H9 (cell line): ENCODE data around the gene ALKBH2. TPM values are rescaled to one million over a fixed set of nuclear protein-coding genes. Genes with fewer than 3 reads are reported as not detected.

Experiments
- DNase-seq: peaks from one replicate; pipeline ENCODE4 v3.0.0-alpha.2; 2017
- H2AFZ ChIP-seq: one replicate; pipeline ENCODE4 v1.6.1; 2013; ENCODE audit warnings: mild to moderate bottlenecking, low read length, control low read depth, moderate library complexity
- H2AK5ac ChIP-seq: 2 replicates; pipeline ENCODE4 v1.6.1; 2013; ENCODE audit warnings: low read length, control low read depth, mixed read lengths; ENCODE audit not compliant: insufficient read length
- H2BK120ac ChIP-seq: one replicate; pipeline ENCODE4 v1.6.1; 2013; ENCODE audit warnings: low read depth, mild to moderate bottlenecking, low read length, control low read depth, inconsistent platforms; ENCODE audit not compliant: poor library complexity, severe bottlenecking
- H2BK12ac ChIP-seq: 2 replicates; pipeline ENCODE4 v1.6.1; 2013; ENCODE audit warnings: low read length, control low read depth, mixed read lengths, low read depth; ENCODE audit not compliant: insufficient read length
- H2BK15ac ChIP-seq: 2 replicates; pipeline ENCODE4 v1.6.1; 2013; ENCODE audit warnings: low read depth, low read length, control low read depth
- H2BK20ac ChIP-seq: one replicate; pipeline ENCODE4 v1.6.1; 2013; ENCODE audit warnings: low read depth, mild to moderate bottlenecking, low read length, control low read depth, inconsistent platforms; ENCODE audit not compliant: poor library complexity, severe bottlenecking
- H2BK5ac ChIP-seq: 2 replicates; pipeline ENCODE4 v1.6.1; 2013; ENCODE audit warnings: low read length, control low read depth, mixed read lengths; ENCODE audit not compliant: insufficient read length
- H3K14ac ChIP-seq: 2 replicates; pipeline ENCODE4 v1.6.1; 2013; ENCODE audit warnings: low read length, control low read depth; ENCODE audit not compliant: insufficient read depth
- H3K18ac ChIP-seq: 2 replicates; pipeline ENCODE4 v1.6.1; 2013; ENCODE audit warnings: low read depth, mild to moderate bottlenecking, mixed read lengths, low read length, control low read depth; ENCODE audit not compliant: insufficient read length
- H3K23ac ChIP-seq: 2 replicates; pipeline ENCODE4 v1.6.1; 2013; ENCODE audit warnings: low read length, control low read depth, mixed read lengths, low read depth; ENCODE audit not compliant: insufficient read length
- H3K23me2 ChIP-seq: 2 replicates; pipeline ENCODE4 v1.6.1; 2013; ENCODE audit warnings: low read depth, mild to moderate bottlenecking, mixed read lengths, low read length, control low read depth; ENCODE audit not compliant: insufficient read length, poor library complexity, severe bottlenecking
- H3K27ac ChIP-seq: 2 replicates; pipeline ENCODE4 v1.5.1; 2013; ENCODE audit warnings: low read length, control low read depth, mixed read lengths, low read depth; ENCODE audit not compliant: insufficient read length
- H3K27me3 ChIP-seq: 2 replicates; pipeline ENCODE4 v1.6.1; 2013; ENCODE audit warnings: low read length, control low read depth, inconsistent platforms; ENCODE audit not compliant: insufficient read depth
- H3K4ac ChIP-seq: 2 replicates; pipeline ENCODE4 v1.6.1; 2013; ENCODE audit warnings: low read depth, mild to moderate bottlenecking, control low read depth, inconsistent platforms, low read length, moderate library complexity
- H3K4me1 ChIP-seq: 2 replicates; pipeline ENCODE4 v1.6.1; 2013; ENCODE audit warnings: low read length, control low read depth, inconsistent platforms; ENCODE audit not compliant: insufficient read depth
- H3K4me2 ChIP-seq: 2 replicates; pipeline ENCODE4 v1.6.1; 2013; ENCODE audit warnings: low read length, control low read depth, mixed read lengths; ENCODE audit not compliant: insufficient read length, insufficient read depth
- H3K56ac ChIP-seq: 2 replicates; pipeline ENCODE4 v1.6.1; 2013; ENCODE audit warnings: low read depth, mild to moderate bottlenecking, mixed read lengths, low read length, control low read depth; ENCODE audit not compliant: insufficient read length
- H3K79me1 ChIP-seq: 2 replicates; pipeline ENCODE4 v1.6.1; 2013; ENCODE audit warnings: low read depth, mild to moderate bottlenecking, moderate library complexity, low read length, control low read depth, inconsistent platforms; ENCODE audit not compliant: insufficient read depth, poor library complexity, severe bottlenecking
- H3K79me2 ChIP-seq: 2 replicates; pipeline ENCODE4 v1.6.1; 2013; ENCODE audit warnings: low read length, control low read depth, inconsistent platforms; ENCODE audit not compliant: insufficient read depth
- H3K9ac ChIP-seq: 2 replicates; pipeline ENCODE4 v1.6.1; 2013; ENCODE audit warnings: low read length, control low read depth, mixed read lengths; ENCODE audit not compliant: insufficient read length; ENCODE audit errors: extremely low read depth
- H3K9me3 ChIP-seq: one replicate; pipeline ENCODE4 v1.6.1; 2013; ENCODE audit warnings: low read depth, low read length, inconsistent platforms; ENCODE audit not compliant: control insufficient read depth
- H3T11ph ChIP-seq: one replicate; pipeline ENCODE4 v1.6.1; 2013; ENCODE audit warnings: mild to moderate bottlenecking, low read length, control low read depth, inconsistent platforms
- H4K20me1 ChIP-seq: one replicate; pipeline ENCODE4 v1.6.1; 2013; ENCODE audit not compliant: control insufficient read depth, insufficient read length, insufficient read depth
- H4K5ac ChIP-seq: 2 replicates; pipeline ENCODE4 v1.6.1; 2013; ENCODE audit warnings: low read depth, mild to moderate bottlenecking, mixed read lengths, low read length, control low read depth; ENCODE audit not compliant: insufficient read length
- H4K8ac ChIP-seq: replicated peaks from 2 replicates; pipeline ENCODE4 v1.6.1; 2013; ENCODE audit warnings: low read length, control low read depth, mixed read lengths, low read depth; ENCODE audit not compliant: insufficient read length
- H4K91ac ChIP-seq: 2 replicates; pipeline ENCODE4 v1.6.1; 2013; ENCODE audit warnings: low read depth, mild to moderate bottlenecking, moderate library complexity, mixed read lengths, low read length, control low read depth; ENCODE audit not compliant: insufficient read length
- H3K27ac Mint-ChIP-seq, 3 experiments: 2 replicates in 2 of 3; 3 replicates in 1 of 3; pipeline ENCODE4 v1.8.0; 2020 to 2021; ENCODE audit warnings: mixed read lengths in 3 of 3, mild to moderate bottlenecking in 1 of 3, moderate library complexity in 1 of 3
- H3K27me3 Mint-ChIP-seq: 2 replicates; pipeline ENCODE4 v1.8.0; 2021; ENCODE audit warnings: low read depth, mild to moderate bottlenecking, moderate library complexity, mixed read lengths
- H3K36me3 Mint-ChIP-seq, 3 experiments: 2 replicates in 2 of 3; 3 replicates in 1 of 3; pipeline ENCODE4 v1.8.0; 2020 to 2021; ENCODE audit warnings: low read depth in 3 of 3, mixed read lengths in 3 of 3; ENCODE audit not compliant: insufficient read depth in 1 of 3
- H3K4me1 Mint-ChIP-seq, 2 experiments: 2 replicates each; pipeline ENCODE4 v1.8.0; 2020; ENCODE audit warnings: mixed read lengths in 2 of 2
- H3K4me3 Mint-ChIP-seq, 2 experiments: 2 replicates in 1 of 2; 3 replicates in 1 of 2; pipeline ENCODE4 v1.8.0; 2020 to 2021; ENCODE audit warnings: mild to moderate bottlenecking in 2 of 2, mixed read lengths in 2 of 2, moderate library complexity in 1 of 2
- H3K9me3 Mint-ChIP-seq, 2 experiments: 2 replicates in 1 of 2; 3 replicates in 1 of 2; pipeline ENCODE4 v1.8.0; 2020; ENCODE audit warnings: mild to moderate bottlenecking in 2 of 2, mixed read lengths in 2 of 2, moderate library complexity in 1 of 2
- CTCF ChIP-seq: fragments of 200-600 bp; sonication (generic); conservative IDR thresholded peaks from 3 replicates; pipeline ENCODE4 v1.8.0; 2021; ENCODE audit warnings: antibody characterized with exemption, mild to moderate bottlenecking
- WGBS: extraction: QIAGEN DNeasy Blood & Tissue Kit; methylation state at CpG from one replicate; pipeline ENCODE4 v1.1.7; 2013; ENCODE audit warnings: missing lambda C conversion rate, low lambda C conversion rate, mixed read lengths; ENCODE audit not compliant: insufficient read length; ENCODE audit errors: extremely low coverage; 5-methylcytosine and 5-hydroxymethylcytosine counted together
- total RNA-seq: library from RNA; stranded (reverse); gene quantifications from 2 replicates; pipeline ENCODE4 v1.2.1, GENCODE V29; 2021

ALKBH2 gene
- total RNA-seq, 1 experiment from 2014 or later, result 24.4 TPM

GRCh38 chr12:109084425-109084824 lies 8.8 kb downstream of the ALKBH2 start:
- Mint-ChIP-seq H3K36me3 (peaks cover 5 to 34% (median 30%) of the 10 kb centered on the region in 3 experiments; a peak in 6 of 7 replicates), H3K27me3 (no peaks in the 10 kb centered on the region), H3K4me1 (no peaks in the 10 kb centered on the region), H3K4me3 (no peak overlapping the region), H3K27ac (no peak overlapping the region), H3K9me3 (no peaks in the 10 kb centered on the region)
- DNase-seq, result no peak
- Histone ChIP-seq H3K9me3 (no peaks in the 10 kb centered on the region), H3K27ac (no peak overlapping the region), H3K4me1 (no peaks in the 10 kb centered on the region), H2BK12ac (no peak overlapping the region), H3K79me1 (no peaks in the 10 kb centered on the region), H4K91ac (no peak overlapping the region), H3K56ac (no peak overlapping the region), H2BK5ac (no peak overlapping the region), H2BK120ac (no peak overlapping the region), H2BK20ac (no peak overlapping the region), H3K23me2 (no peaks in the 10 kb centered on the region), H2AFZ (no peak overlapping the region), H2AK5ac (no peak overlapping the region), H4K8ac (no peak overlapping the region), H3K9ac (no peak overlapping the region), H3K18ac (no peak overlapping the region), H3K79me2 (no peaks in the 10 kb centered on the region), H3K27me3 (no peaks in the 10 kb centered on the region), H3K23ac (no peak overlapping the region), H4K5ac (no peak overlapping the region), H4K20me1 (no peaks in the 10 kb centered on the region), H2BK15ac (no peak overlapping the region), H3K4me2 (no peak overlapping the region), H3K4ac (no peak overlapping the region), H3T11ph (no peak overlapping the region), H3K14ac (no peak overlapping the region)
- no peak for TF ChIP-seq CTCF
- WGBS, result no CpG with 5 or more reads among the region's 2 CpGs
